ENCODE data around the gene SNW1. TPM values are rescaled to one million over a fixed set of nuclear protein-coding genes. Genes with fewer than 3 reads are reported as not detected.

Gene SNW1
- 10 to 100 TPM; 32.8 to 67.5 (median 52.1) TPM for total RNA-seq
- 10 to 100 TPM; 24.2 to 85.0 (median 30.4) TPM for polyA plus RNA-seq
- long read RNA-seq, donor 1, transcript SNW1-201 (14 exons, 2,163 nt): major isoform, 5 of 15 reads
- long read RNA-seq, donor 1, partial matches to known transcripts: 9 of 15 reads
- long read RNA-seq, donor 1, other reads (novel, unspliced or antisense): 0 of 15 reads
- long read RNA-seq, donor 2, transcript SNW1-201 (14 exons, 2,163 nt): major isoform, 8 of 19 reads
- long read RNA-seq, donor 2, partial matches to known transcripts: 10 of 19 reads
- long read RNA-seq, donor 2, other reads (novel, unspliced or antisense): 0 of 19 reads
- long read RNA-seq, donor 3, transcript SNW1-201 (14 exons, 2,163 nt): major isoform, 5 of 14 reads
- long read RNA-seq, donor 3, partial matches to known transcripts: 9 of 14 reads
- long read RNA-seq, donor 3, other reads (novel, unspliced or antisense): 0 of 14 reads
- long read RNA-seq, donor 4, transcript SNW1-201 (14 exons, 2,163 nt): major isoform, 12 of 37 reads
- long read RNA-seq, donor 4, partial matches to known transcripts: 22 of 37 reads
- long read RNA-seq, donor 4, other reads (novel, unspliced or antisense): 3 of 37 reads
- long read RNA-seq, donor 5, transcript SNW1-201 (14 exons, 2,163 nt): major isoform, 61 of 78 reads
- long read RNA-seq, donor 5, partial matches to known transcripts: 8 of 78 reads
- long read RNA-seq, donor 5, other reads (novel, unspliced or antisense): 7 of 78 reads
- long read RNA-seq, donor 6, transcript SNW1-201 (14 exons, 2,163 nt): major isoform, 13 of 41 reads
- long read RNA-seq, donor 6, partial matches to known transcripts: 26 of 41 reads
- long read RNA-seq, donor 6, other reads (novel, unspliced or antisense): 1 of 41 reads
- long read RNA-seq, donor 7, partial matches to known transcripts: 0 of 6 reads
- long read RNA-seq, donor 7, other reads (novel, unspliced or antisense): 0 of 6 reads
- long read RNA-seq, donor 8, transcript SNW1-201 (14 exons, 2,163 nt): major isoform, 13 of 34 reads
- long read RNA-seq, donor 8, partial matches to known transcripts: 19 of 34 reads
- long read RNA-seq, donor 8, other reads (novel, unspliced or antisense): 0 of 34 reads
- long read RNA-seq, donor 9, partial matches to known transcripts: 0 of 2 reads
- long read RNA-seq, donor 9, other reads (novel, unspliced or antisense): 0 of 2 reads
- long read RNA-seq, donor 10, partial matches to known transcripts: 0 of 2 reads
- long read RNA-seq, donor 10, other reads (novel, unspliced or antisense): 0 of 2 reads

GRCh38 chr14:77760381-77761204, at the start of gene SNW1:
Gene SNW1 (minus strand): TSS chr14:77761156. CDS start chr14:77761127, 29 bp downstream.
- peak; percentile 91 to 97 (median 95) for DNase-seq
- Histone ChIP-seq H3K27me3 (no peaks in the 10 kb centered on the region), H3K4me1 (replicated peaks in 1 of 2) (peaks cover 8 to 39% of the 10 kb centered on the region in 2 donors), H3K9me3 (replicated peaks in 1 of 3) (no peaks in the 10 kb centered on the region), H3K36me3 (replicated peaks in 1 of 2) (no peaks in the 10 kb centered on the region), H3K4me3 (peak within 1 kb of the TSS; percentile 75 to 97 (median 96)), H3K27ac (peak within 1 kb of the TSS; percentile 75 to 95 (median 92))
- TF ChIP-seq CTCF (IDR thresholded peaks at IDR 0.05) (peak in 1 of 6 experiments; percentile 18), POLR2A (IDR thresholded peaks at IDR 0.05) (peak; percentile 63 to 82)
- 0 to 2% (median 0%) methylated on average over 20 to 60 of the region's 60 CpGs for WGBS, 4 donors
- intact Hi-C loops (cut with DNase I): no loop called here

GRCh38 chr14:77809011-77809410, 48.1 kb upstream of the SNW1 start:
- H3K9me3 ChIP-seq (replicated peaks in 1 of 3): no peaks in the 10 kb centered on the region
- intact Hi-C loops (cut with DNase I): no loop called here
- H3K4me1 ChIP-seq (replicated peaks in 1 of 2): no peaks in the 10 kb centered on the region
- no peak for DNase-seq
- no peaks in the 10 kb centered on the region for H3K36me3 ChIP-seq (replicated peaks in 1 of 2)
- H3K4me3 ChIP-seq: no peak overlapping the region
- 97 to 100% (median 100%) methylated on average over 1 of the region's 1 CpG for WGBS, 4 donors
- H3K27ac ChIP-seq: no peak overlapping the region
- TF ChIP-seq POLR2A (IDR thresholded peaks at IDR 0.05) (no peak), CTCF (IDR thresholded peaks at IDR 0.05) (no peak)
- no peaks in the 10 kb centered on the region for H3K27me3 ChIP-seq

DNA sequence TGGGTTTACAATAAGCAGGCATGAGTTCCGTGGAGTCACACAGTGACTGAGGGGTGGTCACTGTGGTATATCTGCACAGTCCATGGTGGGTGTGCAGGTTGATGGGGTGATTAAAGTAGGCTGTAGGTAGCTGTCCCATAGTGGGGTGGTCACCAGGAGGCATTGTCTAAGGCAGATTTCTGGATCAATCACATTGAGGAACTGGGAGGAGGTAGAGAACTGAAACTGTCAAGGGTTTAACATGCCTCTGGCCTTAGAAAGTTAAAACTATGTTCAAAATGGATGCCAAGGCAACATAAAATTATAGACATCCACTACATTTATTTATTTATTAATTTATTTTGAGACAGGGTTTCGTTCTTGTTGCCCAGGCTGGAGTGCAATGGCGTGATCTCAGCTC, 47.3 kb upstream of the SNW1 start:
- Histone ChIP-seq H3K27me3 (no peaks in the 10 kb centered on the region), H3K36me3 (replicated peaks in 1 of 2) (no peaks in the 10 kb centered on the region), H3K9me3 (replicated peaks in 1 of 3) (no peaks in the 10 kb centered on the region), H3K4me1 (replicated peaks in 1 of 2) (no peaks in the 10 kb centered on the region), H3K27ac (no peak overlapping the region), H3K4me3 (no peak overlapping the region)
- WGBS, 4 donors: 96 to 98% (median 98%) methylated on average over 3 of the region's 3 CpGs
- intact Hi-C loops (cut with DNase I): no loop called here
- TF ChIP-seq CTCF (IDR thresholded peaks at IDR 0.05): no peak
- TF ChIP-seq POLR2A (IDR thresholded peaks at IDR 0.05): no peak
- DNase-seq: no peak
